Measurements from ENCODE around the gene TTLL7.

The TTLL7 gene

GRCh38 chr1:84031802-84032327 lies 32.9 kb upstream of the TTLL7 start:
- no peak for DNase-seq
- Histone ChIP-seq H3K27me3 (ENCODE audit: control insufficient read depth in 1 of 2, insufficient read depth in 1 of 2, low read length in 2 of 2) (peaks cover 0 to 4% of the 10 kb centered on the region in 2 experiments), H3K23ac (ENCODE audit: low read length in 2 of 2) (no peak overlapping the region), H2BK120ac (ENCODE audit: low read depth, low read length) (no peak overlapping the region), H2AFZ (ENCODE audit: low read depth, low read length) (no peak overlapping the region), H3K14ac (ENCODE audit: low read length in 2 of 2) (no peak overlapping the region), H2BK12ac (ENCODE audit: low read length in 2 of 2) (no peak overlapping the region), H3K4me3 (ENCODE audit: insufficient read depth in 1 of 2, low read depth in 1 of 2, low read length in 2 of 2) (no peak overlapping the region), H3K36me3 (ENCODE audit: control insufficient read depth in 1 of 2, insufficient read depth in 2 of 2, low read depth in 1 of 2, low read length in 2 of 2) (no peaks in the 10 kb centered on the region), H3K9me3 (ENCODE audit: control insufficient read depth, low read length) (no peaks in the 10 kb centered on the region), H3K4me2 (ENCODE audit: low read length, poor library complexity, severe bottlenecking) (no peak overlapping the region), H3K18ac (ENCODE audit: low read depth in 1 of 2, low read length in 2 of 2) (no peak overlapping the region), H2AK5ac (ENCODE audit: low read length, severe bottlenecking) (no peak overlapping the region), H4K91ac (ENCODE audit: low read length) (no peak overlapping the region), H3K79me1 (replicated peaks; ENCODE audit: low read length, poor library complexity, severe bottlenecking) (no peaks in the 10 kb centered on the region), H3K4ac (ENCODE audit: low read depth in 1 of 2, low read length in 2 of 2) (no peak overlapping the region), H4K8ac (ENCODE audit: low read length) (no peak overlapping the region), H2BK15ac (ENCODE audit: low read depth, poor library complexity, severe bottlenecking) (no peak overlapping the region), H3K4me1 (ENCODE audit: control insufficient read depth, insufficient read depth, low read depth, low read length) (no peaks in the 10 kb centered on the region), H3K27ac (ENCODE audit: low read length, poor library complexity, severe bottlenecking) (no peak overlapping the region), H3K9ac (ENCODE audit: low read length) (no peak overlapping the region), H2BK5ac (ENCODE audit: low read depth, low read length, poor library complexity, severe bottlenecking) (no peak overlapping the region)
- WGBS: 91% methylated on average over 1 of the region's 1 CpG

- Histone ChIP-seq H3K79me1 (replicated peaks; ENCODE audit: low read length, poor library complexity, severe bottlenecking) (no peaks in the 10 kb centered on the region), H3K4ac (ENCODE audit: low read depth in 1 of 2, low read length in 2 of 2) (no peak overlapping the region), H3K4me2 (ENCODE audit: low read length, poor library complexity, severe bottlenecking) (no peak overlapping the region), H3K36me3 (ENCODE audit: control insufficient read depth in 1 of 2, insufficient read depth in 2 of 2, low read depth in 1 of 2, low read length in 2 of 2) (no peaks in the 10 kb centered on the region), H2AK5ac (ENCODE audit: low read length, severe bottlenecking) (no peak overlapping the region), H3K9ac (ENCODE audit: low read length) (no peak overlapping the region), H4K91ac (ENCODE audit: low read length) (no peak overlapping the region), H3K4me1 (ENCODE audit: control insufficient read depth, insufficient read depth, low read depth, low read length) (no peaks in the 10 kb centered on the region), H2BK5ac (ENCODE audit: low read depth, low read length, poor library complexity, severe bottlenecking) (no peak overlapping the region), H3K4me3 (ENCODE audit: insufficient read depth in 1 of 2, low read depth in 1 of 2, low read length in 2 of 2) (no peak overlapping the region), H2AFZ (ENCODE audit: low read depth, low read length) (no peak overlapping the region), H3K27ac (ENCODE audit: low read length, poor library complexity, severe bottlenecking) (no peak overlapping the region), H3K14ac (ENCODE audit: low read length in 2 of 2) (no peak overlapping the region), H2BK120ac (ENCODE audit: low read depth, low read length) (no peak overlapping the region), H2BK15ac (ENCODE audit: low read depth, poor library complexity, severe bottlenecking) (no peak overlapping the region), H3K27me3 (ENCODE audit: control insufficient read depth in 1 of 2, insufficient read depth in 1 of 2, low read length in 2 of 2) (peaks cover 0 to 4% of the 10 kb centered on the region in 2 experiments), H3K23ac (ENCODE audit: low read length in 2 of 2) (no peak overlapping the region), H2BK12ac (ENCODE audit: low read length in 2 of 2) (no peak overlapping the region), H4K8ac (ENCODE audit: low read length) (no peak overlapping the region), H3K18ac (ENCODE audit: low read depth in 1 of 2, low read length in 2 of 2) (no peak overlapping the region), H3K9me3 (ENCODE audit: control insufficient read depth, low read length) (no peaks in the 10 kb centered on the region)
- no peak for DNase-seq
- whole genome bisulfite sequencing: 82% methylated on average over 2 of the region's 2 CpGs
Observed at GRCh38 chr1:84027368-84027767, 28.4 kb upstream of the TTLL7 start.

GRCh38 chr1:84025966-84026365 lies 27.0 kb upstream of the TTLL7 start:
- H3K27ac ChIP-seq (ENCODE audit: low read length, poor library complexity, severe bottlenecking): no peak overlapping the region
- H3K18ac ChIP-seq (ENCODE audit: low read depth in 1 of 2, low read length in 2 of 2): no peak overlapping the region
- H2BK5ac ChIP-seq (ENCODE audit: low read depth, low read length, poor library complexity, severe bottlenecking): no peak overlapping the region
- H3K4ac ChIP-seq (ENCODE audit: low read depth in 1 of 2, low read length in 2 of 2): no peak overlapping the region
- H3K9ac ChIP-seq (ENCODE audit: low read length): no peak overlapping the region
- no peak overlapping the region for H2BK15ac ChIP-seq (ENCODE audit: low read depth, poor library complexity, severe bottlenecking)
- H4K91ac ChIP-seq (ENCODE audit: low read length): no peak overlapping the region
- H3K79me1 ChIP-seq (replicated peaks; ENCODE audit: low read length, poor library complexity, severe bottlenecking): no peaks in the 10 kb centered on the region
- no peak overlapping the region for H2BK120ac ChIP-seq (ENCODE audit: low read depth, low read length)
- H3K27me3 ChIP-seq (ENCODE audit: control insufficient read depth in 1 of 2, insufficient read depth in 1 of 2, low read length in 2 of 2): peaks cover 0 to 4% of the 10 kb centered on the region in 2 experiments
- H3K9me3 ChIP-seq (ENCODE audit: control insufficient read depth, low read length): no peaks in the 10 kb centered on the region
- 87% methylated on average over 2 of the region's 3 CpGs for WGBS
- no peak overlapping the region for H2BK12ac ChIP-seq (ENCODE audit: low read length in 2 of 2)
- no peak overlapping the region for H3K4me2 ChIP-seq (ENCODE audit: low read length, poor library complexity, severe bottlenecking)
- no peak overlapping the region for H3K4me3 ChIP-seq (ENCODE audit: insufficient read depth in 1 of 2, low read depth in 1 of 2, low read length in 2 of 2)
- H2AFZ ChIP-seq (ENCODE audit: low read depth, low read length): no peak overlapping the region
- no peaks in the 10 kb centered on the region for H3K36me3 ChIP-seq (ENCODE audit: control insufficient read depth in 1 of 2, insufficient read depth in 2 of 2, low read depth in 1 of 2, low read length in 2 of 2)
- H4K8ac ChIP-seq (ENCODE audit: low read length): no peak overlapping the region
- no peak for DNase-seq
- H3K14ac ChIP-seq (ENCODE audit: low read length in 2 of 2): no peak overlapping the region
- H3K23ac ChIP-seq (ENCODE audit: low read length in 2 of 2): no peak overlapping the region
- H3K4me1 ChIP-seq (ENCODE audit: control insufficient read depth, insufficient read depth, low read depth, low read length): no peaks in the 10 kb centered on the region
- no peak overlapping the region for H2AK5ac ChIP-seq (ENCODE audit: low read length, severe bottlenecking)

GRCh38 chr1:84021822-84022221 lies 22.9 kb upstream of the TTLL7 start:
- Histone ChIP-seq H3K79me1 (replicated peaks; ENCODE audit: low read length, poor library complexity, severe bottlenecking) (no peaks in the 10 kb centered on the region), H3K23ac (ENCODE audit: low read length in 2 of 2) (no peak overlapping the region), H2AK5ac (ENCODE audit: low read length, severe bottlenecking) (no peak overlapping the region), H2BK12ac (ENCODE audit: low read length in 2 of 2) (no peak overlapping the region), H2BK15ac (ENCODE audit: low read depth, poor library complexity, severe bottlenecking) (no peak overlapping the region), H2AFZ (ENCODE audit: low read depth, low read length) (no peak overlapping the region), H3K27me3 (ENCODE audit: control insufficient read depth in 1 of 2, insufficient read depth in 1 of 2, low read length in 2 of 2) (no peaks in the 10 kb centered on the region), H3K27ac (ENCODE audit: low read length, poor library complexity, severe bottlenecking) (no peak overlapping the region), H3K9me3 (ENCODE audit: control insufficient read depth, low read length) (no peaks in the 10 kb centered on the region), H3K18ac (ENCODE audit: low read depth in 1 of 2, low read length in 2 of 2) (no peak overlapping the region), H3K4me1 (ENCODE audit: control insufficient read depth, insufficient read depth, low read depth, low read length) (no peaks in the 10 kb centered on the region), H2BK5ac (ENCODE audit: low read depth, low read length, poor library complexity, severe bottlenecking) (no peak overlapping the region), H3K9ac (ENCODE audit: low read length) (no peak overlapping the region), H3K4me3 (ENCODE audit: insufficient read depth in 1 of 2, low read depth in 1 of 2, low read length in 2 of 2) (no peak overlapping the region), H3K36me3 (ENCODE audit: control insufficient read depth in 1 of 2, insufficient read depth in 2 of 2, low read depth in 1 of 2, low read length in 2 of 2) (no peaks in the 10 kb centered on the region), H3K4ac (ENCODE audit: low read depth in 1 of 2, low read length in 2 of 2) (no peak overlapping the region), H2BK120ac (ENCODE audit: low read depth, low read length) (no peak overlapping the region), H4K91ac (ENCODE audit: low read length) (no peak overlapping the region), H4K8ac (ENCODE audit: low read length) (no peak overlapping the region), H3K4me2 (ENCODE audit: low read length, poor library complexity, severe bottlenecking) (no peak overlapping the region), H3K14ac (ENCODE audit: low read length in 2 of 2) (no peak overlapping the region)
- 96% methylated on average over 6 of the region's 6 CpGs for WGBS
- no peak for DNase-seq

Measured in mesenchymal stem cell (in vitro differentiated cells and primary cell).